ENCODE measurements around the gene LPAR3. TPM values are rescaled to one million over a fixed set of nuclear protein-coding genes. Genes with fewer than 3 reads are reported as not detected.
A peak's percentile ranks its signal among the peaks of the same experiment; 100 is the strongest.

The LPAR3 gene
- polyA plus RNA-seq, 4 donors = 1.1 to 2.1 (median 1.2) TPM

GRCh38 chr1:84833194-84833593 is 59.8 kb downstream of the LPAR3 start:
- no peak for DNase-seq (ENCODE audit: low read depth in 4 of 4, low spot score in 3 of 4)

- no peak for DNase-seq (ENCODE audit: low read depth in 4 of 4, low spot score in 3 of 4)
Measured at GRCh38 chr1:84830136-84830535, 62.9 kb downstream of the LPAR3 start.

DNA sequence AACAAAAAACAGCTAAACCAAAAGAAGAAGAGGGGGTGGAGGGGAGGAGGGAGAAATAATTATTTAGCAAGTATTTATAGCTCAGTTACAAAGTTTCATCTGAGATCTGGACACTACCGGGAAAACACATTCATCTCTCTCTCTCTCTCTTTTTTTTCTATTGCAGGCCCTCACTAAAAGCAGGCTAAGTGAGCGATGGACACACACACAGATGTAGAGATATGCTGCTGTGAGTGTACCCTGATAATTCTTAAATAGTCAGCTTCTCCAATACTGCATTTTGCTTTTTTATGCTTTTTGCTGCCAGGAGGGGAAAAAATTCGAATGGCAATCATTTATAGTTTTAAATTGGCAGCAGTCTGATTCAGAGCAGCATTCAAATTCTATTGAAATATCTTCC is 65.0 kb downstream of the LPAR3 start:
- DNase-seq (ENCODE audit: low read depth in 4 of 4, low spot score in 3 of 4) = no peak

DNA sequence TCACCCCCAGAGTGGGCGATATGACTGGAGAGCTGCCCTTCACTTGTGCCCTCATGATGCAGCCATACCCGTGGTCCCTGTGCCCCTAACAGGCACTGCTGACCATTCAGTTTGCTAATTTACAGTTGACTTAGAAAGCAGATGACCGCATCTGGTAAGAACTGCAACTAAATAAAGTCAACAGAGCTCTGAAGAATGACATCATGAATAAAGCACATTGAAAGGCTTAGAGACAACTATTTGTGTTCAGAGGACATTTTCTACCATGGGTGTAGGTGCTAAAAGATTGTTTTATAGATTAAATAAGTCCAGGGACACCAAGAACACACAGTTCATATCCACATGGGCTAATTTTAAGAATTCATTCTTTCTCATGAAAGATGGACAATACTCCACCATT is 65.5 kb downstream of the LPAR3 start:
- DNase-seq (ENCODE audit: low read depth in 4 of 4, low spot score in 3 of 4) = no peak

GRCh38 chr1:84825161-84825560 is 67.8 kb downstream of the LPAR3 start:
- DNase-seq (ENCODE audit: low read depth in 4 of 4, low spot score in 3 of 4) = no peak

- DNase-seq (ENCODE audit: low read depth in 4 of 4, low spot score in 3 of 4) = no peak
Measured at GRCh38 chr1:84823991-84824390, 69.0 kb downstream of the LPAR3 start.

GRCh38 chr1:84823511-84823910 is 69.5 kb downstream of the LPAR3 start:
- peak in 1 of 4 donors; percentile 10 for DNase-seq (ENCODE audit: low read depth in 4 of 4, low spot score in 3 of 4)

- DNase-seq (ENCODE audit: low read depth in 4 of 4, low spot score in 3 of 4) = no peak
Measured at GRCh38 chr1:84810343-84810742, 82.7 kb downstream of the LPAR3 start.

DNA sequence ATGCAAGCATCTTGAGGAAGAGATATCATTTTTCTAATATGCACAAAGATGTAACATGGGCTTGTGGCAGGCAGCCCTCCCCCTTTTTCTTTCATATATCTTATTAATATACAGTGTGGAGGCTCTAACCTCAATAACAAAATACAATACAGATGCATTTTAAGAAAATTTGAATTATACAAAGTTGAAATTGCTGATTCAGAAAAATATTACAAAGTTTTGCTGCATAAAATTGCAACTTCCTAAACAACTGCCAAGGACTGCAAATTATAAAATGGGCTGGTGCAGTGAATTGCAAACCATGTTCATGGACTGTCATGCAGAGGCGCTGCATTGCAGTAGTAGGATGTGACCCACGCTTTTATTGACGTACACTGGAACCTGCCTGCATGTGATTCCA is 84.0 kb downstream of the LPAR3 start:
- no peak for DNase-seq (ENCODE audit: low read depth in 4 of 4, low spot score in 3 of 4)

DNA sequence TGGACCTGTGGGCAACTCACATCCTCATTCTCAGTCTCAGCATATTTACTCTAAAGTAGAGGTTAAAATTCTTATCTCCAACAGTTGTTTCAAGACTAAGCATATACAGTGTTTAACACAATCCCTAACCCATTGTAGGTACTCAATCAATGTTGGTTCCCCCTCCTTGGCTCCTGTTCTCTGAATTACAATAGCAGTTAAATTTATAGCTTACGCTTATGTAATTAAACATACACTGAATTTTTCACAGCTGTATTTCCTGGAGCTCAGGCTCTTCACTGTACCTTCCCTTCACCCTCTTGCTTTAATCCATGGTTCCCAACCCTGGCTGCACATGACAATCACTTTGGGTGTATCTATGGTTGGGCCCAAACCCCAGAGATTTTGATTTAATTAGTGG is 89.4 kb downstream of the LPAR3 start:
- DNase-seq (ENCODE audit: low read depth in 4 of 4, low spot score in 3 of 4) = no peak

DNA sequence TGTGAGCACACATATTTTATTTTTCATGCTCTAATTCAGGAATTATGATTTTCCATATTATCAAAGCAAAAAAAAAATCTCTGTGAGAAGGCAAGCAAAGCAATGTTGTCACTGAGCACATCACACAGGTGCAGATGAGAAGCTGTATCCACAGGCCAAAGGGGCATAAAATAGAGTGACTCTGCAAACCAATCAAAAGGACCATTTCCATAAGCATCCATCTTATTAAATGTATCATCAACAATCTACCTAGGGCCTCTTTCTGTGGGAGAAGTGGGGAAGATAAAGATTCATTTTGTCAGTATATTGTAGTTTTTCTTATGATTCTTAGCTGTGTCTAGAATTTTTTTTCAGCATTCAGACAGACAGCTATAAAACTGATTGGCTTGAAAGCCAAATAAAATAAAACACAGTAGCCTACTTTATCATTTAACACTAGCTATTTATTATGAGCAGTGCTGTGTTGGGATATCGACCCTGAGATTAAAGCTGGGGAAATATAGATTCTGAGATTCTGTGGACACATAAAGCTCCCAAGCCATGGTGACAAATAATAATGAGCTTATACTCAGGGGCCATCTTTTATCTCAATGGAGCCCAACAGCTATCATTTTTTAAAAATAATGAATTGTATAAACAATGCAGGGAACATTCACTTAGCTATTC is 90.3 kb downstream of the LPAR3 start:
- no peak for DNase-seq (ENCODE audit: low read depth in 4 of 4, low spot score in 3 of 4)

DNA sequence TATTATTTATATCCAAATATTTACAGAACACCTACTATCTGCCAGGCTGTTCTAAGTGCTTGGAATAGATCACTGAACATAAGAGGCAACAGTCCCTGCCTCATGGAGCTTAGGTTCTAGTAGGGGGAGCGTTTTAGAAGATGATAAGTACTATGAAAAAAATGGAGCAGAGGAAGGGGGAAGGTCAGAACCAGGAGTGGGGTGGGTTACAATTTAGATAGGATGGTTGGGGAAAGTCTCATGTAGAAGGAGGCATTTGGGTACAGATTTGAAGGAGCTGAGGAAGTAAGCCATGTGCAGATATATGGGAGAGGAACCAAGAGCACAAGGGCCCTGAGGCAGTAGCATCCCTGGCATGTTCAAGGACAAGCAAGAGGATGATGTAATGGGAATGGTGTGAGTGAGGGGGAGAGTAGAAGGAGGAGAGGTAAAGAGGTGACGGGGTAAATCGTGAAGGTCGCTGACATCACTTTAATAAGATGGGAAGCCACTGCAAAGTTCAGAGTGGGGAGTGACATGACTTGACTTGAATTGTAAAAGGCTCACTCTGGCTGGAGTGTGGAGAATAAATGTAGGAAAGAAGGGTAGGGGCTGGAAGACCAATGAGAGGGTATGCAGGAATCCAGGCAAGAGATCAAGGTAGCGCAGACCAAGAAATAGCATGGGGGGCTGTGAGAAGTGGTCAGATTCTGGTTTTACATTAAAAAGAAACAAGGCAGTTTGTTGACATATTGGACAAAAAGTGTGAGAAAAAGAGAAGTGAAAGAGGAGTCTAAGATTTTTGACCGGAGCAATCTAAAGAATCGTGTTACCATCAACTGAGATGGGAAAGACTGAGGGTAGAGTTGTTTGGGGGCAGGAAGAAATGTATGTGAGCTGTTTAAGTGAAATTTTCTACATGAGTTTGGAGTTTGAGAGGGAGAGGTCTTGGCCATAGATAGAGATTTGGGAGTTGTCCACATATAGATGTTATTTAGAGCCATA is 92.6 kb downstream of the LPAR3 start:
- DNase-seq (ENCODE audit: low read depth in 4 of 4, low spot score in 3 of 4) = no peak

DNA sequence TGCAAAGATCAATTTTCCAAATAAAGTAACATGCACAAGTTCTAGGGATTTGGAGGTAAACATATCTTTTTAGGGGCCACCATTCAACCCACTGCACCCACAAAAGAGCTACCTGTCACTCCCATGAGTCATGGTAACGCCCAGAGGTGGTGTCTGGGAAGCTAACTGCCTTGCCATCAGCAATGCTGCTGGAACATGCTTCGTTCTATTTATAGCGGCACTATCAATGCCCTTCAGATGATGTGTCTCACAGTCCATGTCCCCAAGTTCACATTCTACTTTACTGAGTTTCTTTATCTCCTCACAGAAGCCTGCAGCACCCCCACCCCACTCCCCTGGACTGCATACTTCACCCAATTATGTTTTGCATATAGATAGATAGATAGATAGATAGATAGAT is 95.4 kb downstream of the LPAR3 start:
- DNase-seq (ENCODE audit: low read depth in 4 of 4, low spot score in 3 of 4) = no peak

DNA sequence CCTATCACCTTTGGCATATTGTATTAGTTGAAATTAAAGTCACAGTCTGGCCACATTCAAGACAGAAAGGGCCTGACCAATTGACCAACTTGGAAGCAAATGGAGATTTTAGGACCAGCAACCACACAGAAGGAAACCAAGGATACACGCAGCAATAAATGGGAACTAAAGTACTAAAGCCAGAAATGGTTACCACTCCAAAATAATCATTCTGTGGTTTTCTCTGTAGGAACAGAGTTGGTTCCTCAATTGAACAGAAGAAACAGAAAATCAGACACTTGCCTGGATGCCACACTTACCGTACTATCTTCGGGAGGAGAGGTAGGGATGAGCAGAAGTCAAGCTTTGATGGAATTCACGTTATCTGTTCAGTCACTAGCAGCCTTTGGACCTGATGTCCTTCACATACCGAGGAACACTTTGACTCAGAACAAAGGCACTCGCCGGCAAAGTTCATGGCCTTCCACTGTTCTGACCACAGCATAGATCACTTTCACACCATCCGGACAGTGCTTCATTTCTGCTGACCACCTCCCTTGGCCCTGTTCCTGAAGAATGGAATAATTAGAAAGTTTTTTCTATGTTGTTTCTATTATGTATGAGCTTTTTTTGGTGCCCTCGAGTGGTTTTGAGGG is 96.9 kb downstream of the LPAR3 start:
- DNase-seq (ENCODE audit: low read depth in 4 of 4, low spot score in 3 of 4) = no peak

DNA sequence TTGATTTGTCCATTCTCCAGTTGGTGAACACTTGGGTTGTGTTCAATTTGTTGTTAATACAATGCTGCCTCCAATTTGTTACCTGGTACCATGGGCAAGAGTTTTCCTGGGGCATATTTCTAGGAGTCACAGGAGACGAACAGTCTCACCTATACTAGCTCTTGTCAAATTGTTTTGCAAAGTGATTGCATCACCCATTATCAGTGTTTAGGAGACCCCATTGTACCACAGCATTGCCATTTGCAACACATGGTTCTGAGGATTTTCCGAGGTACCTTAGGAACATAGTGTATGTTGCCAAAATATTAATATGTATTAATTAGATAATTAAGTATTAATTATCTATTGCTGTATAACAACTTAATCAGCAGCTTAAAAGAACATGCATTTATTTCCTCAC is 97.8 kb downstream of the LPAR3 start:
- no peak for DNase-seq (ENCODE audit: low read depth in 4 of 4, low spot score in 3 of 4)

DNA sequence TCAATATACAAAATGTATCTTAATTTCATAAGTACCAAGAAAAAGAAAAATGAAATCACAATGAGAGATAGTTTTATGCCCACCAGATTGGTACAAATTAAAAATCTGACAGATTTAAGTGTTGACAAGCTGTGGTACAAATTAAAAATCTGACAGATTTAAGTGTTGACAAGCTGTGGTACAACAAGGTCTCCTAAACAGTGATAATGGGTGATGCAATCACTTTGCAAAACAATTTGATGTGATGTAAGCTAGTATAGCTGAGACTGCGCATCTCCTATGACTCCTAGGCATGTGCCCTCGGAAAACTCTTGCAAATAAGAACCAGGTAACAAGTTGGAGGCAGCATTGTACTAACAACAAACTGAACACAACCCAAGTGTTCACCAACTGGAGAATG is 100.6 kb downstream of the LPAR3 start:
- DNase-seq (ENCODE audit: low read depth in 4 of 4, low spot score in 3 of 4) = no peak

DNA sequence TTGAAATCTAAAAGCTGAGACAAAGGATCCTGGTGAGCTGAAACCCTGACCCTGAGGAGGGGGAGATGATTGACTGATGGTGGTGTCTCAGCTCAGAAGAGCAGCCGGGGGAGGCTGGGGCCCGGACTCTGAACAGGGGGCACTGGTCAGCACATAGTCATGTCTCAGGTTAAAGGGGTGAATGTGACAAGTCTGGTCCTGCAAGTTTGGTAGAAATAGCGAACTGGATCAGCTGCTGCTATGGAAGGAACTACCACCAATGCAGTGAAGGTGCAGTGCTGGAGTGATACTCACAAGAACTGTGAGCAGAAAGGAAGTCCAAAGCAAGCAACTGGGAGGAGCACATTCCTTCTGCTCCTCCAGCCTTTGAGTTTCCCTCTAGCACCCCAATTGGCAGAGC is 104.0 kb downstream of the LPAR3 start:
- no peak for DNase-seq (ENCODE audit: low read depth in 4 of 4, low spot score in 3 of 4)

DNA sequence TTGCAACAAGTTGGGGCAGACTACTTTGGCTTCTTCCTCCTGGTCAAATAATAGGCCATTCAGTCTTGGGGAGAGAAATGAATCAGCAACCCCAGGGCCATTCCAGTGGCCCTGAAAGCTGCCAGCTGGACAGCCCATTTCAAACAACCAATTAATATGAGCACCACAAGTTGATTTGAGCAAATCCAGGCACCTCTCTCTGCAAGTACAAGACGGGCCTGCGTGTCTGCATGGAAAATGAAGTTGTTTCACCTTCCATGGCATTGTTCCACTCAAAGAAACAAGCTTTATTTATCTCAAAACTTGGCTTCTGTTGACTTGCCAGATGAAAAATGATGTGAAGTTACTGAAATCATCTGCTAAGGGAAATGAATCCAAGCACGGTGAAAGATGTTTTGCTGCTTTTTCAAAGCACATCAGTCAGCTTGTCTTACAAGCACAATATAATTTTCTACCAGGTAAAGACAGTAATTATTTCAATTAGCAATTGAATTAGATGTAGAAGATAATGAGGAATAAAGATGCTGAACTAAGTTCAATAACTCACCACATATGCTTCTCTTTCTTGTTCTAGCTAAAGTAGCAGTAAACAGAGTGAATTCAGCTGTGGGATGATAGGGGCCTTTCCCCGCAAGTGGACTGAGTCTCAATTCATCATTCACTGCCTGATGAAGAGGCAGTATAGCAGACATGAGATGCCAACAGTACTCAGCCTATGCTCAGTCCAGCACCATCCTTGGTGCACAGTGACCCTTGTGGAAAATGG is 107.6 kb downstream of the LPAR3 start:
- DNase-seq (ENCODE audit: low read depth in 4 of 4, low spot score in 3 of 4) = no peak

- DNase-seq (ENCODE audit: low read depth in 4 of 4, low spot score in 3 of 4) = no peak
Measured at GRCh38 chr1:84782881-84783280, 110.1 kb downstream of the LPAR3 start.

DNA sequence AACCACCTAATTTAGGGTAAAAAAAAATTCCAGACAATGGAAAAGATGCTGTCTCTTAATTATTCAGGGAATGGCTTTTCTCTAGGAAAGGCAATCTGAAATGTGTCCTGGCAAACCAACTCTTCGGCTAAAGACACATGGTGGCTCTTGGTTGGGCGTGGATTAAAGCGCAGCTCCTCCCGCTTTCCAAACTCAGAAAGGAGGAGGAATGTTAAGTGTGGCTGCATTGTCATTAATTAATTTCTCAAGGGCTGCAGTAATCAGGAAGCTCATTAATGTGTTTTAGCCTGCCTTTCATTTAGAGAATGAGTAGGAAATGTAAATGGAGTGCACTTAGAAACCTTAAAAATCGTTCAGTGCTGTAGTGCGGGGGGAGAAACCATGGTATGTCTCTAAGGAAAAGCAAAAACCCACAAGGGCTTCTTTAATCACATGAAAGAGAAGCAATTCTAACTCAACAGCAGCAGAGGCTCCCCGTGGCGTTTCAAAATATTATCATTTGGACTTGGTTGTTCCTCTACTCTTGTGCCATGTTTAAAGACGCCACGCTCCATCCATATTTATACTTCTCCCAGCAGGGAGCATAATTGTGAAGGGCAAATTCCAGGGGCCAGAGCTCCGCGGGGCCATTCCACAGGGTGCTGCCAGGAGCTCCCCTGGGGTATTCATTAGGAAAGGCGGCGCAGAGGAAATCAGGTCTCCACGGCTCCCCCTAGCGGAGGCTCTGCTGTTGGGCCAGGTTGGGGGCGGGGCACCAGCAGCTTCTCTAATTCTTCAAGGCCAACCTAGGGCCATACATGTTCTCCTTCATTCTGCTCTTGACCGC is 110.8 kb downstream of the LPAR3 start:
- DNase-seq (ENCODE audit: low read depth in 4 of 4, low spot score in 3 of 4) = no peak

All from right renal pelvis (tissue), 4 donors.